Measurements from ENCODE around the gene TMIGD2. TPM values are rescaled to one million over a fixed set of nuclear protein-coding genes. Genes with fewer than 3 reads are reported as not detected.

TMIGD2 gene
- not detected in 2 replicates for total RNA-seq (2012; rRNA removed)
- polyA plus RNA-seq (2012; rRNA removed), result not detected in 2 replicates
- not detected in 2 replicates for polyA plus RNA-seq (2012; cell fraction: cytosol; rRNA removed)
- 0.07 TPM in 1 of 2 replicates, not detected in the other for polyA plus RNA-seq (2012; cell fraction: nucleus; rRNA removed; ENCODE audit: low replicate concordance)
- not detected for Bru-seq, nascent RNA
- percentile 9 among the genes with signal in this experiment for BruChase-seq, experiment 1, labeled RNA remaining after a 6-hour chase
- percentile 4 among the genes with signal in this experiment for BruChase-seq, experiment 2, labeled RNA remaining after a 2-hour chase
- long read RNA-seq, result 0 reads

DNA sequence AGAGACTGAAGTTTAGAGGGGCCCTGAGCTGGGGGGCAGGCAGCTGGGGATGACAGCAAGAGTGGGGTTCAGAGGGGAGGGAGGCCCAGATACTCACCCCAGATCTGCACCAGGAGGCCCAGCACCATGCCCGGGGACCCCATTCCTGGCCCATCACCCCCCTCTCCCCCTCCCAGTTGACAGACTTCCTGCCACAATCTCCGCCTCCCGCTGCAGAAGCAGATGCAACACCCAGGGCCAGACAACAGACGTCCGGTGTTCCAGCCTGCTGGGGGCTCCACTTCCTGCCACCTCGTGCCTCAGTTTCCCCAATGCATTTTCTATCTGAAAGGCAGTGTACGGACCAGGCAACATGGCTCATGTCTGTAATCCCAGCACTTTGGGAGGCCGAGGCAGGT is at the start of gene TMIGD2:
TSS of gene TMIGD2 (minus strand) at position 147 of the 398 bp plus-strand sequence. CDS start at position 143, 4 bp downstream.
- no peaks in the 10 kb centered on the region for H3K9me3 ChIP-seq (ENCODE audit: control insufficient read depth, insufficient read depth, low read length)
- peaks cover 6% of the 10 kb centered on the region; the same call in 1 of the 2 replicates for H3K9me1 ChIP-seq (ENCODE audit: insufficient read depth, low read length)
- H2BK120ac ChIP-seq (ENCODE audit: low read depth, low read length), result no peak within 1 kb of the TSS
- no peak within 1 kb of the TSS for H4K91ac ChIP-seq (ENCODE audit: insufficient read depth, low read depth, low read length)
- no peak for TF ChIP-seq MXI1 (IDR thresholded peaks at IDR 0.05; ENCODE audit: borderline replicate concordance, low read depth, low read length)
- no peak for TF ChIP-seq MAZ (IDR thresholded peaks at IDR 0.05; ENCODE audit: borderline replicate concordance, low read depth, low read length)
- TF ChIP-seq RCOR1 (IDR thresholded peaks at IDR 0.05; ENCODE audit: insufficient replicate concordance, low read length), result no peak
- TF ChIP-seq CHD1 (IDR thresholded peaks at IDR 0.05; ENCODE audit: low read depth, low read length), result no peak
- TF ChIP-seq SMC3 (IDR thresholded peaks at IDR 0.05; ENCODE audit: low read depth, low read length), result no peak
- TF ChIP-seq, protein P1, sequence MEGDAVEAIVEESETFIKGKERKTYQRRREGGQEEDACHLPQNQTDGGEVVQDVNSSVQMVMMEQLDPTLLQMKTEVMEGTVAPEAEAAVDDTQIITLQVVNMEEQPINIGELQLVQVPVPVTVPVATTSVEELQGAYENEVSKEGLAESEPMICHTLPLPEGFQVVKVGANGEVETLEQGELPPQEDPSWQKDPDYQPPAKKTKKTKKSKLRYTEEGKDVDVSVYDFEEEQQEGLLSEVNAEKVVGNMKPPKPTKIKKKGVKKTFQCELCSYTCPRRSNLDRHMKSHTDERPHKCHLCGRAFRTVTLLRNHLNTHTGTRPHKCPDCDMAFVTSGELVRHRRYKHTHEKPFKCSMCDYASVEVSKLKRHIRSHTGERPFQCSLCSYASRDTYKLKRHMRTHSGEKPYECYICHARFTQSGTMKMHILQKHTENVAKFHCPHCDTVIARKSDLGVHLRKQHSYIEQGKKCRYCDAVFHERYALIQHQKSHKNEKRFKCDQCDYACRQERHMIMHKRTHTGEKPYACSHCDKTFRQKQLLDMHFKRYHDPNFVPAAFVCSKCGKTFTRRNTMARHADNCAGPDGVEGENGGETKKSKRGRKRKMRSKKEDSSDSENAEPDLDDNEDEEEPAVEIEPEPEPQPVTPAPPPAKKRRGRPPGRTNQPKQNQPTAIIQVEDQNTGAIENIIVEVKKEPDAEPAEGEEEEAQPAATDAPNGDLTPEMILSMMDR (conservative IDR thresholded peaks at IDR 0.05; ENCODE audit: low read depth, low read length), result no peak
- no peak for TF ChIP-seq CEBPB (IDR thresholded peaks at IDR 0.05; ENCODE audit: low read depth, low read length)
- no peak for TF ChIP-seq RAD21 (IDR thresholded peaks at IDR 0.05; ENCODE audit: low read length)
- no peak for TF ChIP-seq NFE2L2 (IDR thresholded peaks at IDR 0.05; ENCODE audit: low read depth, low read length)
- no peak for TF ChIP-seq POLR2A (IDR thresholded peaks at IDR 0.05; ENCODE audit: low read depth, low read length)
- TF ChIP-seq ELK1 (IDR thresholded peaks at IDR 0.05; ENCODE audit: borderline replicate concordance, low read depth, low read length), result no peak
- no peak for TF ChIP-seq USF2 (IDR thresholded peaks at IDR 0.05; ENCODE audit: low read depth, low read length)
- no peak for TF ChIP-seq FOS (IDR thresholded peaks at IDR 0.05; ENCODE audit: low read depth, low read length)
- no peak within 1 kb of the TSS for H3K4me3 ChIP-seq (ENCODE audit: insufficient read depth, low read depth, low read length)
- no peaks in the 10 kb centered on the region for H3K4me1 ChIP-seq (ENCODE audit: control insufficient read depth, insufficient read depth, low read length)
- ChIA-PET POLR2A (ENCODE audit: unreplicated experiment) (no interaction called here), CTCF (no interaction called here)
- H3K27me3 ChIP-seq (ENCODE audit: control insufficient read depth, insufficient read depth, low read length), result no peaks in the 10 kb centered on the region
- no peak within 1 kb of the TSS for H3K27ac ChIP-seq (ENCODE audit: insufficient read depth, low read length)
- ATAC-seq (ENCODE audit: low read depth) (no peak), DNase-seq (no peak)
- no peak within 1 kb of the TSS for H3K4ac ChIP-seq (ENCODE audit: low read depth, low read length)
- peaks cover 0 to 3% of the 10 kb centered on the region in 2 experiments; a peak in 1 of 4 replicates for H3K79me1 ChIP-seq (ENCODE audit: low read depth in 1 of 2, low read length in 2 of 2)
- H4K8ac ChIP-seq (ENCODE audit: low read depth in 2 of 2, low read length in 2 of 2), result no peak within 1 kb of the TSS
- no peak within 1 kb of the TSS for H2AK5ac ChIP-seq (ENCODE audit: low read depth, low read length)
- H2BK15ac ChIP-seq (ENCODE audit: low read depth, low read length), result no peak within 1 kb of the TSS
- peak within 1 kb of the TSS; percentile 41 for H2AFZ ChIP-seq (replicated peaks; ENCODE audit: low read length, poor library complexity)
- no peak within 1 kb of the TSS for H3K56ac ChIP-seq (ENCODE audit: extremely low read depth, insufficient read depth, low read length)
- intact Hi-C loops (cut with micrococcal nuclease) (no loop called here), in situ Hi-C loops (cut with MboI; ENCODE audit: low sequenced_read_pairs) (no loop called here), dilution Hi-C loops (cut with HindIII; ENCODE audit: low sequenced_read_pairs, unreplicated experiment) (no loop called here)
- no peak within 1 kb of the TSS for H3K23ac ChIP-seq (ENCODE audit: low read depth, low read length)
- H2BK20ac ChIP-seq (ENCODE audit: low read depth, low read length), result no peak within 1 kb of the TSS
- no peak within 1 kb of the TSS for H4K5ac ChIP-seq (ENCODE audit: low read depth, low read length)
- no peaks in the 10 kb centered on the region for H4K20me1 ChIP-seq (ENCODE audit: insufficient read depth, low read length)
- H2BK5ac ChIP-seq (ENCODE audit: low read depth, low read length, poor library complexity, severe bottlenecking), result no peak within 1 kb of the TSS
- no peak within 1 kb of the TSS for H3K4me2 ChIP-seq (ENCODE audit: low read depth, low read length)
- no peak within 1 kb of the TSS for H3K14ac ChIP-seq (replicated peaks; ENCODE audit: low read depth, low read length)
- BruUV-seq (replicated peaks), result no TSS peak
- WGBS, 2 experiments (ENCODE audit: extremely low coverage in 2 of 2, insufficient read length in 1 of 2), result no CpG with 5 or more reads among the region's 8 CpGs
- H2AK9ac ChIP-seq (replicated peaks; ENCODE audit: low read depth, low read length, poor library complexity), result no peak within 1 kb of the TSS
- H3K9ac ChIP-seq (ENCODE audit: low read depth, low read length), result no peak within 1 kb of the TSS
- H3K18ac ChIP-seq (ENCODE audit: low read depth, low read length), result no peak within 1 kb of the TSS
- H3K36me3 ChIP-seq (ENCODE audit: control insufficient read depth, insufficient read depth, low read length), result no peaks in the 10 kb centered on the region
